ENCODE data around the gene SHF.

SHF gene

GRCh38 chr15:45171912-45172311, 15.9 kb downstream of the SHF start:
- Histone ChIP-seq H3K27ac (ENCODE audit: low read length) (no peak overlapping the region), H3K79me2 (ENCODE audit: low read length) (no peaks in the 10 kb centered on the region), H3K4me1 (ENCODE audit: low read length) (peaks cover 13% of the 10 kb centered on the region), H3K4me3 (ENCODE audit: low read length) (no peak overlapping the region), H4K20me1 (ENCODE audit: insufficient read depth, low read length) (no peaks in the 10 kb centered on the region), H3K9me3 (ENCODE audit: insufficient read depth, low read length) (no peaks in the 10 kb centered on the region), H3K27me3 (ENCODE audit: low read depth, low read length) (no peaks in the 10 kb centered on the region), H3K9ac (ENCODE audit: low read length) (no peak overlapping the region), H2AFZ (ENCODE audit: low read depth, low read length) (no peak overlapping the region), H3K36me3 (replicated peaks; ENCODE audit: low read depth, low read length) (no peaks in the 10 kb centered on the region), H3K4me2 (ENCODE audit: low read length) (no peak overlapping the region)
- TF ChIP-seq EZH2phosphoT487 (IDR thresholded peaks at IDR 0.05; ENCODE audit: low read depth): no peak
- TF ChIP-seq CTCF (IDR thresholded peaks at IDR 0.05; ENCODE audit: low read depth, low read length): no peak

- Histone ChIP-seq H3K79me2 (ENCODE audit: low read length) (peaks cover 11% of the 10 kb centered on the region), H3K36me3 (replicated peaks; ENCODE audit: low read depth, low read length) (no peaks in the 10 kb centered on the region), H3K27me3 (ENCODE audit: low read depth, low read length) (no peaks in the 10 kb centered on the region), H3K4me1 (ENCODE audit: low read length) (peaks cover 22% of the 10 kb centered on the region), H3K4me3 (ENCODE audit: low read length) (no peak overlapping the region), H3K4me2 (ENCODE audit: low read length) (peak overlapping the region; percentile 20), H2AFZ (ENCODE audit: low read depth, low read length) (no peak overlapping the region), H3K9me3 (ENCODE audit: insufficient read depth, low read length) (no peaks in the 10 kb centered on the region), H3K27ac (ENCODE audit: low read length) (no peak overlapping the region), H3K9ac (ENCODE audit: low read length) (no peak overlapping the region), H4K20me1 (ENCODE audit: insufficient read depth, low read length) (no peaks in the 10 kb centered on the region)
- no peak for TF ChIP-seq CTCF (IDR thresholded peaks at IDR 0.05; ENCODE audit: low read depth, low read length)
- no peak for TF ChIP-seq EZH2phosphoT487 (IDR thresholded peaks at IDR 0.05; ENCODE audit: low read depth)
These were observed 17.9 kb downstream of the SHF start for GRCh38 chr15:45169608-45170480.

DNA sequence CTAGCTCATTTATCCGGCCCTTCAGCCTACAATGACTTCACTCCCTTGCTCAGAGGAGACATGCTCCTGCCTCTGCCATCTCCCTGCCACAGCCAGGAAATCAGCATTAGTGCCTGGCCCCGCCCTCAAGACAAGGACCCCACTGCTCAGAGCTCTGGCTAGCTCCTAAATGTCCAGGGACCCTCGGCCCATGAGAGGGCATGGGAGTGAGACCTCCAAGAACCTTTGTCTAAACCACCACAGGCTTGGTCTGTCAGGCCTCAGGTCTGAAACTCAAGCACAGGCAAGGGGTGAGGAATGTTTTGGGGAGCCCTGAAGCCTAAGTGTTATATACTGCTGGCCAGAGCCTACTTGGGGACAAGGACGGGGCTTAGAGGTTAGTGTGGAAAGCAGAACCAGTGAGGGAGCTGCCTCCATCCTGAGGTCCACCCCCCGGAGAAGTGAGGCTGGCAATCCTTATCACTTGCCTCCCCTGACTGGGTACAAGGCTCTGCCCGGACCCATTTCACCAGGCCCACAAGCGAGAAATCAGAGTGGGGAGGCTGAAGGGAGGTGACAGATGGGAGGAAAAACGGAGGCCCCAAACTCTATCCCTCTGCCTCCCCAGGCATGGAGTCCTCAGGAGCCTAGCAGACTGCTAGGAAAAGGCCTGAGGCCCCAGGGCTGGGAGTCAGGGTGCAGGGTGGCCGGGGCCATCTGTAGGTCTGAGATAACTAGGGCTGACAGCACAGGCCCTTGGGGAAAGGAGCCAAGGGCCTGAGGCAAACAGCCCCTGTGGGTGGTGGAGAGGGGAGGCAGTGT, 18.8 kb downstream of the SHF start:
- H3K4me1 ChIP-seq (ENCODE audit: low read length): peaks cover 22% of the 10 kb centered on the region
- no peaks in the 10 kb centered on the region for H4K20me1 ChIP-seq (ENCODE audit: insufficient read depth, low read length)
- H3K79me2 ChIP-seq (ENCODE audit: low read length): peaks cover 11% of the 10 kb centered on the region
- no peak overlapping the region for H3K4me3 ChIP-seq (ENCODE audit: low read length)
- H3K4me2 ChIP-seq (ENCODE audit: low read length): peak overlapping the region; percentile 20; the same call in 1 of the 2 replicates
- no peak overlapping the region for H3K27ac ChIP-seq (ENCODE audit: low read length)
- H3K9me3 ChIP-seq (ENCODE audit: insufficient read depth, low read length): no peaks in the 10 kb centered on the region
- no peak overlapping the region for H2AFZ ChIP-seq (ENCODE audit: low read depth, low read length)
- TF ChIP-seq EZH2phosphoT487 (IDR thresholded peaks at IDR 0.05; ENCODE audit: low read depth) (no peak), CTCF (IDR thresholded peaks at IDR 0.05; ENCODE audit: low read depth, low read length) (no peak)
- no peaks in the 10 kb centered on the region for H3K27me3 ChIP-seq (ENCODE audit: low read depth, low read length)
- no peaks in the 10 kb centered on the region for H3K36me3 ChIP-seq (replicated peaks; ENCODE audit: low read depth, low read length)
- no peak overlapping the region for H3K9ac ChIP-seq (ENCODE audit: low read length)

DNA sequence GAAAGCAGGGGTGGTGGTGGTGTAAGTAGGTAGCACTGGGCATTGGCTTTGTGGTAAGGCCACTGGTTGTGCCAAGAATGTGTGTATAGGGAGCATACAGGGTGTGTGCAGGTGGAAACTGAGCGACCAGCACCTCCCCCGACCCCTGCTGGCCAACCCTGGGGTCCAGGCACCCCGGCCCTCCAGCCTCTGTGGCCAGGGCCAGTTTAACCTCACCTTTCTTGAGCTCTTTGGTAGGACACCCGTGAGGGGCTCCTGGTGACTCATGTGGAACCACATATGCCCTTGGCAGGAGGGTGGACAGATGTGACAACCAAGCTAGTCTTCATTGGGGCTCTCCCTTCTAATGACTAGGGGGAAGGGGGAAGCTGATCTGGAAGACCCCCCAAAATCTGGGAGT, 19.5 kb downstream of the SHF start:
- TF ChIP-seq CTCF (IDR thresholded peaks at IDR 0.05; ENCODE audit: low read depth, low read length) (no peak), EZH2phosphoT487 (IDR thresholded peaks at IDR 0.05; ENCODE audit: low read depth) (no peak)

More for the DNA sequence above, 19.5 kb downstream of the SHF start:
- Histone ChIP-seq H3K4me2 (ENCODE audit: low read length) (no peak overlapping the region), H3K4me3 (ENCODE audit: low read length) (no peak overlapping the region), H3K36me3 (replicated peaks; ENCODE audit: low read depth, low read length) (no peaks in the 10 kb centered on the region), H3K79me2 (ENCODE audit: low read length) (peaks cover 11% of the 10 kb centered on the region), H4K20me1 (ENCODE audit: insufficient read depth, low read length) (no peaks in the 10 kb centered on the region), H3K27me3 (ENCODE audit: low read depth, low read length) (no peaks in the 10 kb centered on the region), H3K27ac (ENCODE audit: low read length) (no peak overlapping the region), H3K9ac (ENCODE audit: low read length) (no peak overlapping the region), H3K9me3 (ENCODE audit: insufficient read depth, low read length) (no peaks in the 10 kb centered on the region), H2AFZ (ENCODE audit: low read depth, low read length) (no peak overlapping the region), H3K4me1 (ENCODE audit: low read length) (peaks cover 22% of the 10 kb centered on the region)
